H1 (cell line): Measurements from ENCODE around the gene IFI44L. TPM values are rescaled to one million over a fixed set of nuclear protein-coding genes. Genes with fewer than 3 reads are reported as not detected.

Experiments used
- CTCF ChIA-PET: fragments of 300-600 bp; sonication (Branson Sonifier 250); formaldehyde crosslinking; loops from one replicate; lab custom pipeline; 2021; ENCODE audit not compliant: partially characterized antibody; lab: Charles Lee
- POLR2A ChIA-PET: fragments of 300-600 bp; sonication (Branson Sonifier 250); formaldehyde crosslinking; loops from one replicate; lab custom pipeline; 2021; ENCODE audit warnings: inconsistent platforms; ENCODE audit not compliant: partially characterized antibody; lab: Charles Lee
- DNase-seq, 2 experiments: peaks; one replicate each; pipeline versions ENCODE4 v3.0.0 to v3.0.0-alpha.2; 2010 to 2022; ENCODE audit warnings: low spot score in 2 of 2, low read depth in 1 of 2, mixed read lengths in 1 of 2
- FAIRE-seq: peaks from 2 replicates; lab custom pipeline; 2011; peaks lifted over from hg19 to GRCh38; lab: Jason Lieb, UNC
- H2AFZ ChIP-seq: 2 replicates; pipeline ENCODE4 v1.8.1; 2012; ENCODE audit warnings: low read length, inconsistent platforms
- H2AK5ac ChIP-seq: 2 replicates; pipeline ENCODE4 v1.6.1; 2013; ENCODE audit warnings: low read depth, low read length
- H2BK120ac ChIP-seq: replicated peaks from 2 replicates; pipeline ENCODE3; 2013; ENCODE audit warnings: low read depth, low read length, inconsistent platforms
- H2BK12ac ChIP-seq: 2 replicates; pipeline ENCODE4 v1.6.1; 2013; ENCODE audit warnings: low read depth, low read length
- H2BK15ac ChIP-seq: 2 replicates; pipeline ENCODE4 v1.6.1; 2013; ENCODE audit warnings: low read length
- H2BK20ac ChIP-seq: 2 replicates; pipeline ENCODE4 v1.6.1; 2013; ENCODE audit warnings: low read length
- H2BK5ac ChIP-seq: 2 replicates; pipeline ENCODE4 v1.6.1; 2013; ENCODE audit warnings: low read depth, low read length
- H3K14ac ChIP-seq: 2 replicates; pipeline ENCODE4 v1.6.1; 2013; ENCODE audit warnings: inconsistent platforms; ENCODE audit not compliant: insufficient read length
- H3K18ac ChIP-seq: 2 replicates; pipeline ENCODE4 v1.6.1; 2013; ENCODE audit warnings: low read length; ENCODE audit errors: extremely low read depth
- H3K23ac ChIP-seq: 2 replicates; pipeline ENCODE4 v1.6.1; 2013; ENCODE audit warnings: inconsistent platforms; ENCODE audit not compliant: insufficient read length
- H3K23me2 ChIP-seq: 2 replicates; pipeline ENCODE4 v1.6.1; 2013; ENCODE audit warnings: low read depth, low read length
- H3K27ac ChIP-seq: 2 replicates; pipeline ENCODE4 v1.6.1; 2011; ENCODE audit warnings: low read depth, low read length, inconsistent platforms
- H3K27me3 ChIP-seq, 4 experiments: replicated peaks in 1 of 4; 1 replicate in 1 of 4; 2 replicates in 3 of 4; pipeline versions ENCODE4 v1.6.1 to v1.8.1; 2011 to 2013; ENCODE audit warnings: low read length in 3 of 4, mild to moderate bottlenecking in 3 of 4, inconsistent platforms in 2 of 4, mixed read lengths in 2 of 4, moderate library complexity in 1 of 4; ENCODE audit not compliant: control insufficient read depth in 3 of 4, insufficient read depth in 3 of 4; ENCODE audit errors: extremely low read depth in 1 of 4
- H3K36me3 ChIP-seq, 4 experiments: 2 replicates each; pipeline versions ENCODE4 v1.6.1 to v1.8.1; 2011 to 2013; ENCODE audit warnings: mild to moderate bottlenecking in 4 of 4, low read length in 3 of 4, moderate library complexity in 2 of 4, control low read depth in 1 of 4, inconsistent platforms in 1 of 4; ENCODE audit not compliant: insufficient read depth in 4 of 4, control insufficient read depth in 2 of 4
- H3K4ac ChIP-seq: replicated peaks from 2 replicates; pipeline ENCODE3; 2013; ENCODE audit warnings: low read length, low read depth, mixed read lengths, inconsistent platforms; ENCODE audit not compliant: insufficient read length
- H3K4me1 ChIP-seq, 4 experiments: replicated peaks in 1 of 4; 1 replicate in 1 of 4; 2 replicates in 3 of 4; pipeline versions ENCODE4 v1.6.1 to v1.8.1; 2011 to 2013; ENCODE audit warnings: low read length in 3 of 4, inconsistent platforms in 2 of 4, mixed read lengths in 1 of 4; ENCODE audit not compliant: insufficient read depth in 4 of 4, control insufficient read depth in 3 of 4
- H3K4me2 ChIP-seq, 2 experiments: 2 replicates each; pipeline versions ENCODE4 v1.6.1 to v1.8.1; 2011 to 2013; ENCODE audit warnings: low read depth in 2 of 2, low read length in 2 of 2, control low read depth in 1 of 2, inconsistent platforms in 1 of 2, mild to moderate bottlenecking in 1 of 2; ENCODE audit not compliant: insufficient read depth in 1 of 2
- H3K4me3 ChIP-seq, 4 experiments: fragments of 200-600, 300-600 bp in 1 of 4; sonication (generic), shearing (Covaris generic), sonication (Bioruptor Twin) in 1 of 4; 2 replicates each; pipeline versions ENCODE4 v1.5.1 to v1.8.1; 2011 to 2016; ENCODE audit warnings: low read length in 4 of 4, low read depth in 3 of 4, control low read depth in 2 of 4, inconsistent platforms in 2 of 4, mild to moderate bottlenecking in 2 of 4, mixed read lengths in 1 of 4, moderate library complexity in 1 of 4; ENCODE audit not compliant: insufficient read depth in 2 of 4; ENCODE audit errors: extremely low read depth in 1 of 4
- H3K56ac ChIP-seq: replicated peaks from 2 replicates; pipeline ENCODE3; 2013; ENCODE audit warnings: low read depth, mild to moderate bottlenecking, mixed read lengths, low read length, inconsistent platforms; ENCODE audit not compliant: insufficient read length
- H3K79me1 ChIP-seq: 2 replicates; pipeline ENCODE4 v1.6.1; 2013; ENCODE audit warnings: low read depth, low read length, control low read depth
- H3K79me2 ChIP-seq, 2 experiments: 2 replicates each; pipeline versions ENCODE4 v1.6.1 to v1.8.1; 2012 to 2013; ENCODE audit warnings: low read length in 2 of 2, mild to moderate bottlenecking in 2 of 2, inconsistent platforms in 1 of 2; ENCODE audit not compliant: insufficient read depth in 2 of 2, control insufficient read depth in 1 of 2
- H3K9ac ChIP-seq, 4 experiments: replicated peaks in 1 of 4; 1 replicate in 1 of 4; 2 replicates in 3 of 4; pipeline versions ENCODE4 v1.6.1 to v1.8.1; 2011 to 2013; ENCODE audit warnings: low read depth in 3 of 4, low read length in 3 of 4, control low read depth in 2 of 4, mild to moderate bottlenecking in 2 of 4, moderate library complexity in 2 of 4, inconsistent platforms in 1 of 4; ENCODE audit errors: extremely low read depth in 1 of 4
- H3K9me3 ChIP-seq, 2 experiments: 2 replicates each; pipeline versions ENCODE4 v1.6.1 to v1.8.1; 2012 to 2013; ENCODE audit warnings: mild to moderate bottlenecking in 2 of 2, moderate library complexity in 2 of 2, control low read depth in 1 of 2, inconsistent platforms in 1 of 2, low read depth in 1 of 2, low read length in 1 of 2, mixed read lengths in 1 of 2; ENCODE audit not compliant: insufficient read depth in 2 of 2
- H4K20me1 ChIP-seq, 2 experiments: replicated peaks in 1 of 2; 2 replicates each; pipeline versions ENCODE3 to v1.8.1; 2011 to 2013; ENCODE audit warnings: inconsistent platforms in 2 of 2, low read length in 2 of 2, mild to moderate bottlenecking in 1 of 2; ENCODE audit not compliant: insufficient read depth in 2 of 2, control insufficient read depth in 1 of 2
- H4K5ac ChIP-seq: 2 replicates; pipeline ENCODE4 v1.6.1; 2013; ENCODE audit warnings: low read length, low read depth, mixed read lengths, inconsistent platforms; ENCODE audit not compliant: insufficient read length
- H4K8ac ChIP-seq: 2 replicates; pipeline ENCODE4 v1.8.0; 2013; ENCODE audit warnings: mild to moderate bottlenecking, moderate library complexity, low read length, inconsistent platforms; ENCODE audit not compliant: insufficient read depth; ENCODE audit errors: extremely low read depth
- H4K91ac ChIP-seq: replicated peaks from 2 replicates; pipeline ENCODE3; 2013; ENCODE audit warnings: low read length, mixed read lengths, inconsistent platforms; ENCODE audit not compliant: insufficient read length
- MAX ChIP-seq: IDR thresholded peaks from 2 replicates; pipeline ENCODE4 v1.6.1; 2012; ENCODE audit warnings: inconsistent platforms
- TAF1 ChIP-seq: IDR thresholded peaks from 2 replicates; pipeline ENCODE4 v1.6.1; 2011; ENCODE audit warnings: mild to moderate bottlenecking, low read depth, low read length
- WGBS, 2 experiments: shearing (Covaris generic) in 1 of 2; methylation state at CpG; one replicate each; pipeline versions ENCODE4 v1.1.6 to v1.1.7; 2013 to 2015; ENCODE audit warnings: low lambda C conversion rate in 2 of 2, mixed read lengths in 2 of 2, inconsistent platforms in 1 of 2, low coverage in 1 of 2, missing lambda C conversion rate in 1 of 2; ENCODE audit not compliant: insufficient replicate concordance in 2 of 2, insufficient coverage in 1 of 2, insufficient read length in 1 of 2; ENCODE audit errors: extremely low coverage in 1 of 2, missing lambda C conversion rate in 1 of 2; 5-methylcytosine and 5-hydroxymethylcytosine counted together
- polyA plus RNA-seq, 7 experiments: library from polyadenylated mRNA; depleted of rRNA in 3 of 7; stranded (reverse) in 5 of 7; unstranded in 2 of 7; fragments of >200 nt in 5 of 7; fragments of 200-250 nt in 2 of 7; gene quantifications; 1 replicate in 5 of 7; 2 replicates in 1 of 7; 4 replicates in 1 of 7; pipeline versions ENCODE4 v1.2.1 to v1.2.3, GENCODE V29; 2011 to 2013; ENCODE audit warnings: missing spikeins in 2 of 7, mixed read lengths in 2 of 7
- total RNA-seq: library from RNA; stranded (reverse); fragmentation: NEBNext Ultra II Directional; extraction: Animal tissue kit (Norgen Biotek cat#: 25700); gene quantifications from 2 replicates; pipeline ENCODE4 v1.2.1, GENCODE V29; 2021

Gene IFI44L
- total and polyA plus RNA-seq, 2 of the 8 experiments (the other 6 are each of a cell fraction or from before 2014, with no cell fraction given) = not detected

GRCh38 chr1:78650114-78650660 lies 29.9 kb downstream of the IFI44L start:
- no peak overlapping the region for H3K27ac ChIP-seq
- H2AFZ ChIP-seq = no peak overlapping the region
- H3K4ac ChIP-seq = no peak overlapping the region
- no peak overlapping the region for H3K9ac ChIP-seq
- no peak overlapping the region for H3K4me3 ChIP-seq
- H2BK5ac ChIP-seq = no peak overlapping the region
- no peak overlapping the region for H4K5ac ChIP-seq
- no peaks in the 10 kb centered on the region for H3K4me1 ChIP-seq
- TF ChIP-seq MAX (no peak), TAF1 (no peak)
- H2AK5ac ChIP-seq = no peak overlapping the region
- no peak overlapping the region for H3K56ac ChIP-seq
- POLR2A ChIA-PET = no interaction called here
- 94% methylated on average over 6 of the region's 6 CpGs; no CpG with 5 or more reads in 1 of the 2 experiments for WGBS, 2 experiments
- H4K20me1 ChIP-seq = no peaks in the 10 kb centered on the region
- H4K91ac ChIP-seq = no peak overlapping the region
- H2BK12ac ChIP-seq = no peak overlapping the region
- H2BK15ac ChIP-seq = no peak overlapping the region
- DNase-seq (no peak), FAIRE-seq (no peak)
- H3K9me3 ChIP-seq = peaks cover 6 to 9% of the 10 kb centered on the region in 2 experiments; a peak in 2 of 4 replicates
- H2BK20ac ChIP-seq = no peak overlapping the region
- H3K23ac ChIP-seq = no peak overlapping the region
- H3K27me3 ChIP-seq = peaks cover 0 to 3% (median under 1%) of the 10 kb centered on the region in 4 experiments; a peak in 4 of 7 replicates
- H2BK120ac ChIP-seq = no peak overlapping the region
- H3K36me3 ChIP-seq = no peaks in the 10 kb centered on the region
- CTCF ChIA-PET = no interaction called here
- no peak overlapping the region for H3K4me2 ChIP-seq
- no peak overlapping the region for H3K14ac ChIP-seq
- no peaks in the 10 kb centered on the region for H3K79me2 ChIP-seq
- no peaks in the 10 kb centered on the region for H3K23me2 ChIP-seq
- no peak overlapping the region for H3K18ac ChIP-seq
- no peaks in the 10 kb centered on the region for H3K79me1 ChIP-seq
- H4K8ac ChIP-seq = no peak overlapping the region
